ENCODE measurements around the gene ZNF423.

The ZNF423 gene

GRCh38 chr16:49660626-49661025 lies 195.3 kb downstream of the ZNF423 start:
- no peak for DNase-seq

- DNase-seq = no peak
These were observed 196.6 kb downstream of the ZNF423 start for GRCh38 chr16:49659356-49659755.

- DNase-seq = no peak
These were observed 197.4 kb downstream of the ZNF423 start for GRCh38 chr16:49658531-49658930.

GRCh38 chr16:49657736-49658465 lies 198.0 kb downstream of the ZNF423 start:
- DNase-seq = no peak

- no peak for DNase-seq
These were observed 201.5 kb downstream of the ZNF423 start for GRCh38 chr16:49654425-49654824.

- no peak for DNase-seq
These were observed 202.3 kb downstream of the ZNF423 start for GRCh38 chr16:49653577-49653976.

- no peak for DNase-seq
These were observed 202.7 kb downstream of the ZNF423 start for GRCh38 chr16:49653173-49653570.

GRCh38 chr16:49652456-49653172 lies 203.3 kb downstream of the ZNF423 start:
- no peak for DNase-seq

GRCh38 chr16:49651996-49652395 lies 203.9 kb downstream of the ZNF423 start:
- no peak for DNase-seq

GRCh38 chr16:49651226-49651625 lies 204.7 kb downstream of the ZNF423 start:
- no peak for DNase-seq

- no peak for DNase-seq
These were observed 205.3 kb downstream of the ZNF423 start for GRCh38 chr16:49650603-49651002.

- DNase-seq = no peak
These were observed 206.7 kb downstream of the ZNF423 start for GRCh38 chr16:49649013-49649765.

GRCh38 chr16:49647673-49648072 lies 208.2 kb downstream of the ZNF423 start:
- DNase-seq = no peak

GRCh38 chr16:49645263-49645662 lies 210.6 kb downstream of the ZNF423 start:
- DNase-seq = no peak

- no peak for DNase-seq
These were observed 211.8 kb downstream of the ZNF423 start for GRCh38 chr16:49644145-49644463.

GRCh38 chr16:49643429-49644144 lies 212.3 kb downstream of the ZNF423 start:
- DNase-seq = no peak

GRCh38 chr16:49641250-49641649 lies 214.7 kb downstream of the ZNF423 start:
- no peak for DNase-seq

- DNase-seq = no peak
These were observed 215.3 kb downstream of the ZNF423 start for GRCh38 chr16:49640581-49640980.

GRCh38 chr16:49639739-49640431 lies 216.0 kb downstream of the ZNF423 start:
- no peak for DNase-seq

GRCh38 chr16:49638673-49639610 lies 217.0 kb downstream of the ZNF423 start:
- DNase-seq = no peak

- no peak for DNase-seq
These were observed 217.8 kb downstream of the ZNF423 start for GRCh38 chr16:49637933-49638672.

Data from MV-4-11 (cell line).